AG09319 (cell line): ENCODE measurements around the gene MRPL24.

Experiments used
- DNase-seq: peaks from one replicate; pipeline ENCODE4 v3.0.0-alpha.2; 2010; ENCODE audit warnings: low read depth; ENCODE audit errors: extremely low read depth
- CTCF ChIP-seq: IDR thresholded peaks from 2 replicates; pipeline ENCODE4 v1.5.1; 2011; ENCODE audit warnings: low read depth, mild to moderate bottlenecking, inconsistent platforms, low read length, moderate library complexity

MRPL24 gene

GRCh38 chr1:156776942-156777341, 36.1 kb upstream of the MRPL24 start:
- no peak for DNase-seq
- no peak for TF ChIP-seq CTCF

GRCh38 chr1:156775799-156776198, 34.9 kb upstream of the MRPL24 start:
- TF ChIP-seq CTCF: no peak
- DNase-seq: no peak

- no peak for TF ChIP-seq CTCF
- no peak for DNase-seq
These were observed 32.7 kb upstream of the MRPL24 start for GRCh38 chr1:156773607-156774006.

GRCh38 chr1:156772728-156773497, 32.0 kb upstream of the MRPL24 start:
- no peak for DNase-seq
- TF ChIP-seq CTCF: no peak

- no peak for TF ChIP-seq CTCF
- no peak for DNase-seq
These were observed 31.3 kb upstream of the MRPL24 start for GRCh38 chr1:156772222-156772621.

GRCh38 chr1:156768610-156769295, 27.9 kb upstream of the MRPL24 start:
- no peak for TF ChIP-seq CTCF
- DNase-seq: no peak

GRCh38 chr1:156767879-156768604, 27.2 kb upstream of the MRPL24 start:
- TF ChIP-seq CTCF: no peak
- no peak for DNase-seq
